Measurements from ENCODE around the gene PDCL2.

PDCL2 gene

GRCh38 chr4:55538531-55538930 lies 53.5 kb downstream of the PDCL2 start:
- DNase-seq (ENCODE audit: low spot score) = no peak

GRCh38 chr4:55534306-55534705 lies 57.7 kb downstream of the PDCL2 start:
- no peak for DNase-seq (ENCODE audit: low spot score)

- no peak for DNase-seq (ENCODE audit: low spot score)
These were observed 61.4 kb downstream of the PDCL2 start for GRCh38 chr4:55530691-55531090.

GRCh38 chr4:55530167-55530566 lies 61.9 kb downstream of the PDCL2 start:
- no peak for DNase-seq (ENCODE audit: low spot score)

- DNase-seq (ENCODE audit: low spot score) = no peak
These were observed 63.6 kb downstream of the PDCL2 start for GRCh38 chr4:55528491-55528890.

- DNase-seq (ENCODE audit: low spot score) = no peak
These were observed 67.0 kb downstream of the PDCL2 start for GRCh38 chr4:55524844-55525571.

- DNase-seq (ENCODE audit: low spot score) = no peak
These were observed 73.6 kb downstream of the PDCL2 start for GRCh38 chr4:55518442-55518841.

- DNase-seq (ENCODE audit: low spot score) = no peak
These were observed 74.4 kb downstream of the PDCL2 start for GRCh38 chr4:55517526-55518229.

GRCh38 chr4:55512922-55513571 lies 79.0 kb downstream of the PDCL2 start:
- no peak for DNase-seq (ENCODE audit: low spot score)

- no peak for DNase-seq (ENCODE audit: low spot score)
These were observed 80.0 kb downstream of the PDCL2 start for GRCh38 chr4:55512077-55512476.

- DNase-seq (ENCODE audit: low spot score) = no peak
These were observed 81.4 kb downstream of the PDCL2 start for GRCh38 chr4:55510685-55511084.

- DNase-seq (ENCODE audit: low spot score) = no peak
These were observed 82.8 kb downstream of the PDCL2 start for GRCh38 chr4:55509266-55509665.

GRCh38 chr4:55507612-55508011 lies 84.4 kb downstream of the PDCL2 start:
- DNase-seq (ENCODE audit: low spot score) = no peak
